ENCODE results near the gene FRMD4A. TPM values are rescaled to one million over a fixed set of nuclear protein-coding genes. Genes with fewer than 3 reads are reported as not detected.
"Not testable (repeated sequence)": the region's sequence is repeated elsewhere in the genome, so short reads cannot be mapped to it uniquely, and the experiment has no call there.

FRMD4A gene
- total RNA-seq, 1 experiment from 2014 or later = not detected

DNA sequence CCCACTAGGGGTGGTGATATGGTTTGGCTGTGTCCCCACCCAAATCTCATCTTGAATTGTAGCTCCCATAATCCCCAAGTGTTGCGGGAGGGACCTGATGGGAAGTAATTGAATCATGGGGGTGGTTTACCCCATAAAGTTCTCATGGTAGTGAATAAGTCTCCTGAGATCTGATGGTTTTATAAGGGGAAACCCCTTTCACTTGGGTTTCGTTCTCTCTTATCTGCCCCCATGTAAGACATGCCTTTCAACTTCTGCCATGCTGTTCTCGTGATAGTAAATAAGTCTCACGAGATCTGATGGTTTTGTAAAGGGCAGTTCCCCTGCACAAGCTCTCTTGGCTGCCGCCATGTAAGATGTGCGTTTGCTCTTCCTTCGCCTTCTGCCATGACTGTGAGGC, 117.0 kb downstream of the FRMD4A start:
- H3K4me2 ChIP-seq (ENCODE audit: low read depth, low read length, poor library complexity, severe bottlenecking); H3K9me2 ChIP-seq (replicated peaks; ENCODE audit: insufficient read depth, low read length); H2AFZ ChIP-seq (ENCODE audit: low read length); H3K79me2 ChIP-seq (ENCODE audit: low read length); DNase-seq; H4K20me1 ChIP-seq (ENCODE audit: insufficient read depth, low read depth, low read length); H3K4me3 ChIP-seq (ENCODE audit: low read length); H3K27ac ChIP-seq (ENCODE audit: low read length); H3K27me3 ChIP-seq (ENCODE audit: low read length); H3K9me3 ChIP-seq (ENCODE audit: low read length); H3K36me3 ChIP-seq (ENCODE audit: insufficient read depth, low read length); H3K9ac ChIP-seq (ENCODE audit: low read length); H3K4me1 ChIP-seq (ENCODE audit: low read length): not testable (repeated sequence)

DNA sequence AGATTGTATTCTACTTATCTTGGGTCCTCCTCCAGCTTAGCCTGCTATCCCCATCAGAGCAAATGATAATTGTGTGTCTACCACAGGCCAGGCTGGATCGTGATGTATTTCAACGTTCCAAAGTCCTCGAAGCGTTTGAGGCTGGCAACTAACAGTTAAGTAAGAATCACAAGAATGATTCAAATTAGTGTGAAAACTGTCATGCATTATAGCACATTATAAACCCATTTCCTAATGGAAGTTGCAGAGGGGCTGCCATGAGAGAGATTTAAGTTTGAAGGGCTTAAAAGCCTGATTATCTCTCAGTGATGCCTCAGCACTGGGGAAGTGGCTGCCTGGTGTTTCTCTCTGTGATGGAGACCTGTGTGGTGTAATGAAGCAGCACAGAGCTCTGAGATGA, 119.1 kb downstream of the FRMD4A start:
- H4K20me1 ChIP-seq (ENCODE audit: insufficient read depth, low read depth, low read length) = no peaks in the 10 kb centered on the region
- no peaks in the 10 kb centered on the region for H3K4me1 ChIP-seq (ENCODE audit: low read length)
- H3K79me2 ChIP-seq (ENCODE audit: low read length) = no peaks in the 10 kb centered on the region
- no peak overlapping the region for H3K9ac ChIP-seq (ENCODE audit: low read length)
- H3K4me2 ChIP-seq (ENCODE audit: low read depth, low read length, poor library complexity, severe bottlenecking) = no peak overlapping the region
- H3K4me3 ChIP-seq (ENCODE audit: low read length) = no peak overlapping the region
- no peaks in the 10 kb centered on the region for H3K36me3 ChIP-seq (ENCODE audit: insufficient read depth, low read length)
- H3K27me3 ChIP-seq (ENCODE audit: low read length) = no peaks in the 10 kb centered on the region; the same call in 1 of the 2 replicates
- DNase-seq = no peak
- H3K9me3 ChIP-seq (ENCODE audit: low read length) = no peaks in the 10 kb centered on the region
- H2AFZ ChIP-seq (ENCODE audit: low read length) = no peak overlapping the region
- no peaks in the 10 kb centered on the region for H3K9me2 ChIP-seq (replicated peaks; ENCODE audit: insufficient read depth, low read length)
- H3K27ac ChIP-seq (ENCODE audit: low read length) = no peak overlapping the region

DNA sequence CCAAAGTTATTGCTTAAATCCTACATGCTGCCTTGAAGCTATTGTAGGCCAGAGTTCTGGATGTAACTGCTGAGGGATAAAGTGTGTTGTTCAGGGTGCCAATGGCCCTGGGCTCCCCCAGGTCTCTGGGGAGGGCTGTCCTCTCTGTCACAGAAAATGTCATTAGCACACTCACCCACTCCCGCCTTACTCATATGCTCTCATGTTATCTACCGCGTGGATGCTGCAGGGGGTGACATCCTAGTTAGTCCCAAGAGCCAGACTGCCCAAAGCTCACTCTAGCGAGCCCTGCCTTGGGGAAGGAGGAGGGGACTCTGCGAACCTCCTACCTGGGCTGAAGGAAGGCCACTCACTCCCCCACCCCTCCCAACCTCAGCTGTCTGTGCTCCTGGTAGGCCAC, 122.5 kb downstream of the FRMD4A start:
- H3K27ac ChIP-seq (ENCODE audit: low read length) = no peak overlapping the region
- H4K20me1 ChIP-seq (ENCODE audit: insufficient read depth, low read depth, low read length) = no peaks in the 10 kb centered on the region
- no peak overlapping the region for H3K4me2 ChIP-seq (ENCODE audit: low read depth, low read length, poor library complexity, severe bottlenecking)
- H3K9me2 ChIP-seq (replicated peaks; ENCODE audit: insufficient read depth, low read length) = no peaks in the 10 kb centered on the region
- DNase-seq = no peak
- no peaks in the 10 kb centered on the region for H3K27me3 ChIP-seq (ENCODE audit: low read length)
- no peak overlapping the region for H2AFZ ChIP-seq (ENCODE audit: low read length)
- H3K4me1 ChIP-seq (ENCODE audit: low read length) = no peaks in the 10 kb centered on the region
- H3K79me2 ChIP-seq (ENCODE audit: low read length) = no peaks in the 10 kb centered on the region
- H3K36me3 ChIP-seq (ENCODE audit: insufficient read depth, low read length) = no peaks in the 10 kb centered on the region
- no peaks in the 10 kb centered on the region for H3K9me3 ChIP-seq (ENCODE audit: low read length)
- H3K4me3 ChIP-seq (ENCODE audit: low read length) = no peak overlapping the region
- no peak overlapping the region for H3K9ac ChIP-seq (ENCODE audit: low read length)

DNA sequence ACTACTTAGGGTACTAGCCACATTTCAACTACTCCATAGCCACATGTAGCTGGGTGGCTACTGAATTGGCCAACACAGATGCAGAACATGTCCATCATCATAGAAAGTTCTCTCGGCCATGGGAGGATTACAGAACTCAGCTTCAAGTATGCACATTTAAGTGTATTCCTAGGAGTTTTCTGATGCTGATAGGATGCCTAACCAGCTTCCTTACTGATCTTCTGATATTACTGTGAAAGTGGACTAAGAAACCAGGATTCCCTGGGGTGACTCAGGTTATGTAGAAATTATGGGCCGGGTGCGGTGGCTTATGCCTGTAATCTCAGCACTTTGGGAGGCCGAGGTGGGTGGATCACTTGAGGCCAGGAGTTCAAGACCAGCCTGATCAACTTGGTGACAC, 125.5 kb downstream of the FRMD4A start:
- no peaks in the 10 kb centered on the region for H3K4me1 ChIP-seq (ENCODE audit: low read length)
- H3K27me3 ChIP-seq (ENCODE audit: low read length) = no peaks in the 10 kb centered on the region
- no peaks in the 10 kb centered on the region for H3K36me3 ChIP-seq (ENCODE audit: insufficient read depth, low read length)
- H2AFZ ChIP-seq (ENCODE audit: low read length) = no peak overlapping the region
- H3K9me3 ChIP-seq (ENCODE audit: low read length) = no peaks in the 10 kb centered on the region
- no peak for DNase-seq
- no peak overlapping the region for H3K4me3 ChIP-seq (ENCODE audit: low read length)
- no peaks in the 10 kb centered on the region for H3K9me2 ChIP-seq (replicated peaks; ENCODE audit: insufficient read depth, low read length)
- no peak overlapping the region for H3K9ac ChIP-seq (ENCODE audit: low read length)
- H3K4me2 ChIP-seq (ENCODE audit: low read depth, low read length, poor library complexity, severe bottlenecking) = no peak overlapping the region
- no peaks in the 10 kb centered on the region for H4K20me1 ChIP-seq (ENCODE audit: insufficient read depth, low read depth, low read length)
- no peaks in the 10 kb centered on the region for H3K79me2 ChIP-seq (ENCODE audit: low read length)
- H3K27ac ChIP-seq (ENCODE audit: low read length) = no peak overlapping the region

DNA sequence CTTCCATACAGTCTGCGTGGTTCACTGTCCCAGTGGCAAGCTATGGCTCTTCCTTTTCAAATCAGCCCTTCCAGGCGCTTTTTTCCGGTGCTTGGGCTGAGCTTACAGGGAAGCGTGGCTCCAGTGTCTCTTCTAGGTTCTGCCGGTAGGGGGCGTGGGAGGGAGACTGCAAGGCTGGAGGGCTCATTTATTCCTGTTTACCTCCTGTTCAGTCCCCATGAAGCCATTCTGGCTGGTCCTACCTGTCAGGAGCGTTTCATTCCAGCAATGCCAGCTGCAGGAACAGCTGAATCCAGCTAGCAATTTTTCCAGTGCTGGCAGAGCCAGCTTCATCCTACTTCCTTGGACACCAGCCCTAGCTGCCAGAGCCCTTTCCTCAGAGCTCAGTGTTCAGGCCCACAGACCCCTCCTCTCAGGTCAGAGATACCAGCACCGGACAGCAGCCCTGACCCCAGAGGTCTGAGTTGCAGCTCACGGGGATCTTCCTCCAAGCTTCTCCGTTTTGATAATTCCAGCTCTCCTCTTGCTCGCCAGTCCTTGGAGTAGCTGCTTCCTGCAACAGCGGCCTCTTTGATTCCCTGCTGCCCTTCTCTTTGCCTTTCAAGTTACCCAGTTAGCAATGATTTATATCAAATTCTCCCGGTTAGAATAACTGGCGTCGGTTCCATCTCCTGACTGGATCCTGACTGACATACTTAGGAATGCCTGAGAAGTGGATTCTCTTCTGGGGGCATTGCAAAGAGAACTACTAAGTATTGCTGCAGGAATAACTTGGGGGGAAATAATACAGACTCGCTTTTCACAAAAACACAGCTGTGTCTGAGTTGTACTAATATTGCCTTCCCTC, 129.8 kb downstream of the FRMD4A start:
- Histone ChIP-seq H3K79me2 (ENCODE audit: low read length) (no peaks in the 10 kb centered on the region), H3K9me2 (replicated peaks; ENCODE audit: insufficient read depth, low read length) (no peaks in the 10 kb centered on the region), H3K9me3 (ENCODE audit: low read length) (no peaks in the 10 kb centered on the region), H3K27me3 (ENCODE audit: low read length) (no peaks in the 10 kb centered on the region), H3K4me1 (ENCODE audit: low read length) (no peaks in the 10 kb centered on the region), H3K4me2 (ENCODE audit: low read depth, low read length, poor library complexity, severe bottlenecking) (no peak overlapping the region), H2AFZ (ENCODE audit: low read length) (no peak overlapping the region), H3K27ac (ENCODE audit: low read length) (no peak overlapping the region), H4K20me1 (ENCODE audit: insufficient read depth, low read depth, low read length) (no peaks in the 10 kb centered on the region), H3K36me3 (ENCODE audit: insufficient read depth, low read length) (no peaks in the 10 kb centered on the region), H3K9ac (ENCODE audit: low read length) (no peak overlapping the region), H3K4me3 (ENCODE audit: low read length) (no peak overlapping the region)
- no peak for DNase-seq

DNA sequence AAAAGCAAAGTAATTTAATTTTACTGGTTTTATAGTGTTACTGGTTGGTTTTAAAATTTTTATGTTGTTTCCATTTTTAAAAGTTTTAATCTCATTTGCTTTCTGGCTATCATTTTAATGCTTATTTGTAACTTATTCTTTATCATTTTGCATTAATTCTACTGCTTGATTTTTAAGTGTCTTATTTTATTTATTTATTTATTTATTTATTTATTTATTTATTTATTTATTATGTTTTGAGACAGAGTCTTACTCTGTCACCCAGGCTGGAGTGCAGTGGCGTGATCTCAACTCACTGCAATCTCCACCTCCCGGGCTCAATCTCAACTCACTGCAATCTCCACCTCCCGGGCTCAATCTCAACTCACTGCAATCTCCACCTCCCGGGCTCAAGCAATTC, 131.6 kb downstream of the FRMD4A start:
- not testable (repeated sequence) for H2AFZ ChIP-seq (ENCODE audit: low read length); H3K36me3 ChIP-seq (ENCODE audit: insufficient read depth, low read length); H3K27ac ChIP-seq (ENCODE audit: low read length); DNase-seq; H3K4me2 ChIP-seq (ENCODE audit: low read depth, low read length, poor library complexity, severe bottlenecking); H3K4me3 ChIP-seq (ENCODE audit: low read length); H3K9me2 ChIP-seq (replicated peaks; ENCODE audit: insufficient read depth, low read length); H3K4me1 ChIP-seq (ENCODE audit: low read length); H4K20me1 ChIP-seq (ENCODE audit: insufficient read depth, low read depth, low read length); H3K79me2 ChIP-seq (ENCODE audit: low read length); H3K9me3 ChIP-seq (ENCODE audit: low read length); H3K9ac ChIP-seq (ENCODE audit: low read length); H3K27me3 ChIP-seq (ENCODE audit: low read length)

DNA sequence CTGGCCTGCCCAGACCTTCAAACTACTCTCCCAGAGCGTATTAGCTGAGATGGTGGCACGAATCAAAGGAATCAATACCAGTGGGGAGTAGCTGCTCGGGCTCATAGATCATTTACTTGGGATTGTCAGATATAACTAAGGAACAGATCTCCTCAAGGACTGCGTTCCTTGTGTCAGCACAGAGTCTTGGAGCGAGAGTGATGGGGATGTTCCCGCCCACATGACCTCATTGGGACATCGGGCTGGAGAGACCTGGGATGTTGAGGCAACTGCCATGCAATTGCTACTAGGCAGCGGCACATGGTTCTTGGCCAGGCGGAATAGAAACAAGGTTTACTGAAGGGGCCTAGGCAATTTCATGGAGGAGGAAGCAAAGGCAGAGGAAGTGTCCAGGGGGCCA, 132.6 kb downstream of the FRMD4A start:
- Histone ChIP-seq H2AFZ (ENCODE audit: low read length) (no peak overlapping the region), H3K27ac (ENCODE audit: low read length) (no peak overlapping the region), H3K9me3 (ENCODE audit: low read length) (no peaks in the 10 kb centered on the region), H4K20me1 (ENCODE audit: insufficient read depth, low read depth, low read length) (no peaks in the 10 kb centered on the region), H3K9me2 (replicated peaks; ENCODE audit: insufficient read depth, low read length) (no peaks in the 10 kb centered on the region), H3K4me3 (ENCODE audit: low read length) (no peak overlapping the region), H3K4me2 (ENCODE audit: low read depth, low read length, poor library complexity, severe bottlenecking) (no peak overlapping the region), H3K4me1 (ENCODE audit: low read length) (no peaks in the 10 kb centered on the region), H3K79me2 (ENCODE audit: low read length) (no peaks in the 10 kb centered on the region), H3K36me3 (ENCODE audit: insufficient read depth, low read length) (no peaks in the 10 kb centered on the region), H3K9ac (ENCODE audit: low read length) (no peak overlapping the region), H3K27me3 (ENCODE audit: low read length) (no peaks in the 10 kb centered on the region)
- no peak for DNase-seq

DNA sequence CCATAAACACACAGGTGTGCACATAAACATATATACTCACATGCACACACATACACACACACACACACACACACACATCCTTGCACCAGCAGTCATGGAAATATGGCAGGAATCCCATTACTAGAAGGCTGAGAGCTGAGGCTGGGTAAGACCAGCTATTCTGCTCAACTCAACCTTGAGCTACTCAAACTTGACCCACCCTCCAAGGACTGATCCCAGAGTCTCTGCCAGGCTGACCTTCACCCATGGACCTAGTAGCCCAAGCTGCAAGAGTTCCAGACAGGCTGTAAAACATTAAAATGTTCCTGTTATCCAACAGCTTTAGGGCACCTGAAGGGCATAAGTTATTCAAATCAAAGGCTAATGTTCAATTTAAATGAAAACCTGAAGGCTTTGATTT, 134.6 kb downstream of the FRMD4A start:
- DNase-seq = no peak
- Histone ChIP-seq H3K79me2 (ENCODE audit: low read length) (no peaks in the 10 kb centered on the region), H3K4me2 (ENCODE audit: low read depth, low read length, poor library complexity, severe bottlenecking) (no peak overlapping the region), H3K27me3 (ENCODE audit: low read length) (no peaks in the 10 kb centered on the region), H4K20me1 (ENCODE audit: insufficient read depth, low read depth, low read length) (no peaks in the 10 kb centered on the region), H3K9me3 (ENCODE audit: low read length) (no peaks in the 10 kb centered on the region), H3K36me3 (ENCODE audit: insufficient read depth, low read length) (no peaks in the 10 kb centered on the region), H3K4me3 (ENCODE audit: low read length) (no peak overlapping the region), H2AFZ (ENCODE audit: low read length) (no peak overlapping the region), H3K9ac (ENCODE audit: low read length) (no peak overlapping the region), H3K4me1 (ENCODE audit: low read length) (no peaks in the 10 kb centered on the region), H3K9me2 (replicated peaks; ENCODE audit: insufficient read depth, low read length) (no peaks in the 10 kb centered on the region), H3K27ac (ENCODE audit: low read length) (no peak overlapping the region)

All from Karpas-422 (cell line).